Mesenchymal stem cell (in vitro differentiated cells and primary cell): ENCODE results near the gene GOLGA8H. TPM values are rescaled to one million over a fixed set of nuclear protein-coding genes. Genes with fewer than 3 reads are reported as not detected.
"Not testable (repeated sequence)": the region's sequence is repeated elsewhere in the genome, so short reads cannot be mapped to it uniquely, and the experiment has no call there.

Source experiments
- DNase-seq: peaks from one replicate; pipeline ENCODE4 v3.0.0-alpha.2; 2013
- H2AFZ ChIP-seq: one replicate; pipeline ENCODE4 v1.6.1; 2013; ENCODE audit warnings: low read depth, mild to moderate bottlenecking, control low read depth, inconsistent platforms, low read length, moderate library complexity
- H2AK5ac ChIP-seq: 2 replicates; pipeline ENCODE4 v1.6.1; 2013; ENCODE audit warnings: low read length, moderate library complexity, mild to moderate bottlenecking, inconsistent platforms; ENCODE audit not compliant: severe bottlenecking
- H2BK120ac ChIP-seq: one replicate; pipeline ENCODE4 v1.6.1; 2013; ENCODE audit warnings: low read depth, mild to moderate bottlenecking, inconsistent platforms, low read length, moderate library complexity
- H2BK12ac ChIP-seq, 2 experiments: one replicate each; pipeline ENCODE4 v1.6.1; 2013; ENCODE audit warnings: inconsistent platforms in 2 of 2, low read length in 2 of 2, mild to moderate bottlenecking in 2 of 2, moderate library complexity in 2 of 2, control low read depth in 1 of 2
- H2BK15ac ChIP-seq: one replicate; pipeline ENCODE4 v1.6.1; 2013; ENCODE audit warnings: mild to moderate bottlenecking, low read depth, inconsistent platforms; ENCODE audit not compliant: poor library complexity, severe bottlenecking
- H2BK5ac ChIP-seq: 2 replicates; pipeline ENCODE4 v1.6.1; 2013; ENCODE audit warnings: low read depth, mild to moderate bottlenecking, low read length, control low read depth, inconsistent platforms; ENCODE audit not compliant: poor library complexity, severe bottlenecking
- H3K14ac ChIP-seq, 2 experiments: one replicate each; pipeline ENCODE4 v1.6.1; 2013; ENCODE audit warnings: inconsistent platforms in 2 of 2, low read length in 2 of 2, control low read depth in 1 of 2, mild to moderate bottlenecking in 1 of 2, moderate library complexity in 1 of 2
- H3K18ac ChIP-seq, 2 experiments: one replicate each; pipeline ENCODE4 v1.6.1; 2013; ENCODE audit warnings: inconsistent platforms in 2 of 2, low read length in 2 of 2, control low read depth in 1 of 2, low read depth in 1 of 2, mild to moderate bottlenecking in 1 of 2
- H3K23ac ChIP-seq, 2 experiments: one replicate each; pipeline ENCODE4 v1.6.1; 2013; ENCODE audit warnings: inconsistent platforms in 2 of 2, low read length in 2 of 2, mild to moderate bottlenecking in 2 of 2, moderate library complexity in 2 of 2, control low read depth in 1 of 2
- H3K27ac ChIP-seq: 2 replicates; pipeline ENCODE4 v1.5.1; 2013; ENCODE audit warnings: mild to moderate bottlenecking, moderate library complexity, low read length, control low read depth, inconsistent platforms; ENCODE audit not compliant: poor library complexity, severe bottlenecking
- H3K27me3 ChIP-seq, 2 experiments: 2 replicates each; pipeline versions ENCODE4 v1.6.1 to v1.7.0; 2013; ENCODE audit warnings: low read length in 2 of 2, mild to moderate bottlenecking in 2 of 2, moderate library complexity in 2 of 2, control low read depth in 1 of 2, inconsistent platforms in 1 of 2; ENCODE audit not compliant: control insufficient read depth in 1 of 2, insufficient read depth in 1 of 2
- H3K36me3 ChIP-seq, 2 experiments: 2 replicates each; pipeline versions ENCODE4 v1.6.1 to v1.7.0; 2013; ENCODE audit warnings: low read length in 2 of 2, control low read depth in 1 of 2, inconsistent platforms in 1 of 2, low read depth in 1 of 2, mild to moderate bottlenecking in 1 of 2; ENCODE audit not compliant: insufficient read depth in 2 of 2, control insufficient read depth in 1 of 2
- H3K4ac ChIP-seq, 2 experiments: one replicate each; pipeline ENCODE4 v1.6.1; 2013; ENCODE audit warnings: inconsistent platforms in 2 of 2, low read length in 2 of 2, mild to moderate bottlenecking in 2 of 2, moderate library complexity in 2 of 2, control low read depth in 1 of 2, low read depth in 1 of 2
- H3K4me1 ChIP-seq: 2 replicates; pipeline ENCODE4 v1.6.1; 2013; ENCODE audit warnings: low read depth, low read length, control low read depth; ENCODE audit not compliant: control insufficient read depth, insufficient read depth
- H3K4me2 ChIP-seq: 2 replicates; pipeline ENCODE4 v1.6.1; 2013; ENCODE audit warnings: low read length, mild to moderate bottlenecking, inconsistent platforms; ENCODE audit not compliant: poor library complexity, severe bottlenecking
- H3K4me3 ChIP-seq, 2 experiments: 2 replicates each; pipeline versions ENCODE4 v1.5.1 to v1.7.0; 2013; ENCODE audit warnings: low read length in 2 of 2, mild to moderate bottlenecking in 2 of 2, control low read depth in 1 of 2, low read depth in 1 of 2; ENCODE audit not compliant: insufficient read depth in 1 of 2
- H3K79me1 ChIP-seq: replicated peaks from 2 replicates; pipeline ENCODE4 v1.6.1; 2013; ENCODE audit warnings: mild to moderate bottlenecking, control low read depth, low read length, inconsistent platforms; ENCODE audit not compliant: poor library complexity, severe bottlenecking
- H3K9ac ChIP-seq: 2 replicates; pipeline ENCODE4 v1.7.0; 2013; ENCODE audit warnings: mild to moderate bottlenecking, low read length, moderate library complexity
- H3K9me3 ChIP-seq: 2 replicates; pipeline ENCODE4 v1.7.0; 2013; ENCODE audit warnings: mild to moderate bottlenecking, low read length; ENCODE audit not compliant: control insufficient read depth
- H4K8ac ChIP-seq: one replicate; pipeline ENCODE4 v1.6.1; 2013; ENCODE audit warnings: inconsistent platforms, mild to moderate bottlenecking, low read length, moderate library complexity
- H4K91ac ChIP-seq: one replicate; pipeline ENCODE4 v1.6.1; 2013; ENCODE audit warnings: mild to moderate bottlenecking, low read length, inconsistent platforms
- WGBS: methylation state at CpG from one replicate; pipeline ENCODE4 v1.1.7; 2013; ENCODE audit warnings: mixed read lengths; 5-methylcytosine and 5-hydroxymethylcytosine counted together
- polyA plus RNA-seq, 2 experiments: library from polyadenylated mRNA; stranded (reverse); fragments of 200-250 nt; gene quantifications; one replicate each; pipeline ENCODE4 v1.2.3, GENCODE V29; 2013

GOLGA8H gene
- 0.08 TPM for polyA plus RNA-seq (2013, experiment 1 of 2)
- 0.10 TPM for polyA plus RNA-seq (2013, experiment 2 of 2)

GRCh38 chr15:30603796-30604195 lies at the start of gene GOLGA8H:
GOLGA8H (plus strand) TSS chr15:30604028; CDS start chr15:30604126, 98 bp downstream.
- H3K27me3 ChIP-seq, H2AFZ ChIP-seq, H3K79me1 ChIP-seq, H2BK120ac ChIP-seq, H3K18ac ChIP-seq, H3K4ac ChIP-seq, H3K9me3 ChIP-seq, H3K14ac ChIP-seq, H3K4me3 ChIP-seq, H2BK12ac ChIP-seq, DNase-seq, H3K4me2 ChIP-seq, H4K8ac ChIP-seq, H4K91ac ChIP-seq, H2BK15ac ChIP-seq, H2AK5ac ChIP-seq, H3K9ac ChIP-seq, H3K23ac ChIP-seq, H3K4me1 ChIP-seq, H2BK5ac ChIP-seq, H3K36me3 ChIP-seq, H3K27ac ChIP-seq: not testable (repeated sequence)
- no CpG with 5 or more reads among the region's 8 CpGs for WGBS

GRCh38 chr15:30566949-30567348 lies 36.9 kb upstream of the GOLGA8H start:
- H3K27me3 ChIP-seq, H2BK120ac ChIP-seq, H2BK12ac ChIP-seq, H2BK15ac ChIP-seq, H3K27ac ChIP-seq, H2BK5ac ChIP-seq, H3K4me1 ChIP-seq, H3K9me3 ChIP-seq, DNase-seq, H3K79me1 ChIP-seq, H3K36me3 ChIP-seq, H3K9ac ChIP-seq, H3K18ac ChIP-seq, H4K8ac ChIP-seq, H3K4me2 ChIP-seq, H3K14ac ChIP-seq, H4K91ac ChIP-seq, H3K23ac ChIP-seq, H3K4ac ChIP-seq, H2AK5ac ChIP-seq, H3K4me3 ChIP-seq, H2AFZ ChIP-seq: not testable (repeated sequence)
- no CpG with 5 or more reads among the region's 6 CpGs for WGBS

GRCh38 chr15:30573012-30573491 lies 30.8 kb upstream of the GOLGA8H start:
- not testable (repeated sequence) for H3K4me3 ChIP-seq, H3K9ac ChIP-seq, H3K27ac ChIP-seq, H3K14ac ChIP-seq, H2BK120ac ChIP-seq, H2BK12ac ChIP-seq, H3K18ac ChIP-seq, H2AFZ ChIP-seq, H3K4me1 ChIP-seq, H3K27me3 ChIP-seq, H2BK15ac ChIP-seq, H4K8ac ChIP-seq, H2AK5ac ChIP-seq, H3K4me2 ChIP-seq, H3K9me3 ChIP-seq, H3K79me1 ChIP-seq, H3K23ac ChIP-seq, DNase-seq, H2BK5ac ChIP-seq, H3K36me3 ChIP-seq, H3K4ac ChIP-seq, H4K91ac ChIP-seq
- WGBS = no CpG with 5 or more reads among the region's 38 CpGs

- H2BK120ac ChIP-seq, H3K9ac ChIP-seq, H2BK15ac ChIP-seq, H4K8ac ChIP-seq, H3K79me1 ChIP-seq, H2BK12ac ChIP-seq, H3K23ac ChIP-seq, H3K27me3 ChIP-seq, H3K4ac ChIP-seq, H2AFZ ChIP-seq, H2AK5ac ChIP-seq, H3K9me3 ChIP-seq, H3K36me3 ChIP-seq, H4K91ac ChIP-seq, H2BK5ac ChIP-seq, H3K27ac ChIP-seq, H3K4me2 ChIP-seq, H3K4me3 ChIP-seq, DNase-seq, H3K18ac ChIP-seq, H3K4me1 ChIP-seq, H3K14ac ChIP-seq: not testable (repeated sequence)
- WGBS = no CpG with 5 or more reads among the region's 6 CpGs
These were observed 24.3 kb upstream of the GOLGA8H start for GRCh38 chr15:30579394-30579970.
